Epithelial cell of esophagus (primary cell): ENCODE data around the gene BICDL2.

Source experiments
- DNase-seq: peaks from one replicate; pipeline ENCODE4 v3.0.0; 2010; ENCODE audit warnings: low read depth
- H3K4me3 ChIP-seq: 2 replicates; pipeline ENCODE4 v1.5.1; 2011; ENCODE audit warnings: mild to moderate bottlenecking, low read length, control low read depth
- TF ChIP-seq, protein P1 (sequence below): IDR thresholded peaks from 2 replicates; pipeline ENCODE4 v1.5.1; 2011; ENCODE audit warnings: low read depth, mild to moderate bottlenecking, low read length, control low read depth, inconsistent platforms; ENCODE audit not compliant: insufficient read depth; ENCODE audit errors: missing control alignments

BICDL2 gene

DNA sequence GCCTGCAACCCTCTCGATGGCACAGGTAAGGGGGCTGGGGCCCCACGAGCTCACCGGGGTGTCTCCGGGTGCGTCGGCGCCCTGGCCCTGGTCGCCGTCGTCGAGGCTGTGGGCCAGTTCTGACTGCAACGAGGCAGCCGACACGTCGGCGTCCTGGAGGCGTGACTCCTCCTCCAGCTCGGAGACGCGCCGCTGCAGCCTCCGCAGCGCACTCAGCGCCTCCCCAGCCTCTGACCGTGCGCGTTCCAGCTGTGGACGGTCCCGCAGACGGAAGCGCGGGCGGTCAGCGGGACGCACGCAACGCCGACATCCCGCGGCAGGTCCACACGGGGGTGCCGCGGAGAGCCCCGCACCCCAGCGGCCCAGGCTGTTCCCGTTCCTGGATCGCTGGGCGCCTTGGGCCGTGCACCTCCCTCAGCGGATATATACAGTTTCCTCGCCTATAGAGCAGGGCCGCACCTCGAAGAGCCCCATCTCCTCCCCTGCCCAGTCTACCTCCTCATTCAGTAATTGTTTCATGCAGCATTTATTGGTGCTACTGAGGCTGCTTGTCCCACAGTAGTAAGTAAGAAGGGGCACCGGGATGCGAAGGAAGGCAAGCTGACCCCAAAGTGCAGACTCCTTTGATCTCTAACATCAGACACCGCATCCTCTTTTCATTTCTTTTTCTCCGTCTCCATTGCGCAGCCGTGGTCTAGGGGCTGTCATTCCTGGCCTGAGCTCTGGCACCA, 7.1 kb downstream of the BICDL2 start:
- peak; percentile 60 for DNase-seq
- TF ChIP-seq, protein P1, sequence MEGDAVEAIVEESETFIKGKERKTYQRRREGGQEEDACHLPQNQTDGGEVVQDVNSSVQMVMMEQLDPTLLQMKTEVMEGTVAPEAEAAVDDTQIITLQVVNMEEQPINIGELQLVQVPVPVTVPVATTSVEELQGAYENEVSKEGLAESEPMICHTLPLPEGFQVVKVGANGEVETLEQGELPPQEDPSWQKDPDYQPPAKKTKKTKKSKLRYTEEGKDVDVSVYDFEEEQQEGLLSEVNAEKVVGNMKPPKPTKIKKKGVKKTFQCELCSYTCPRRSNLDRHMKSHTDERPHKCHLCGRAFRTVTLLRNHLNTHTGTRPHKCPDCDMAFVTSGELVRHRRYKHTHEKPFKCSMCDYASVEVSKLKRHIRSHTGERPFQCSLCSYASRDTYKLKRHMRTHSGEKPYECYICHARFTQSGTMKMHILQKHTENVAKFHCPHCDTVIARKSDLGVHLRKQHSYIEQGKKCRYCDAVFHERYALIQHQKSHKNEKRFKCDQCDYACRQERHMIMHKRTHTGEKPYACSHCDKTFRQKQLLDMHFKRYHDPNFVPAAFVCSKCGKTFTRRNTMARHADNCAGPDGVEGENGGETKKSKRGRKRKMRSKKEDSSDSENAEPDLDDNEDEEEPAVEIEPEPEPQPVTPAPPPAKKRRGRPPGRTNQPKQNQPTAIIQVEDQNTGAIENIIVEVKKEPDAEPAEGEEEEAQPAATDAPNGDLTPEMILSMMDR = no peak
- H3K4me3 ChIP-seq = no peak overlapping the region

DNA sequence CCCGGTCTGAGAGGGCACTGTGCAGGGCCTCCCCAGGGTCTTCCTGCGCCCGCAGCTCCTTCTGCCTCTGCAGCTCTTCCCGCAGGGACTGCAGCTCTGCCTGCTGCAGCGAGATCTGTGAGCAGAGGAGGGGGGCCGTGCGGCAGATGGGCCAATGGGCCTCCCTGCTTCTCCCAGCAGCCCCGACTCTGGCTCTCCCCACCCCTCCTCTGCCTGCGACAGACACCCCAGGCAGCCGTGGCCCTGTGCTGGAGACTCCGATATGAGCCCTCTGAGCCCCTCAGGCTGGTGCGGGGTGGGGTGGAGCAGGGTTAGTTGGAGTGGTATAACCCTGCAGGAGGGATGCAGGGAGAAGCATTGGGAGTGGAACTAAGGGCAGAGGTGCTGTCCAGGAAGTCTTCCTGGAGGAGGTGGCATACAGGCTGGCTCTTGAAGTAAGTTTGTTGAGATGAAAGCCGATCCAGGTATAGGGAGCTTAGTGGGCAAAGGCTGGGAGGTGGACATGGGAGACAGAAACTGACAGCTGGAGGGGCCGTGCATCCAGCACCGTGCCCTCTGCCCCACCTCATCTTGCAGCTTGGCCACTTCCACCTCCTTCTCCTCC, 7.9 kb downstream of the BICDL2 start:
- TF ChIP-seq, protein P1 = no peak
- H3K4me3 ChIP-seq = no peak overlapping the region
- DNase-seq = no peak

DNA sequence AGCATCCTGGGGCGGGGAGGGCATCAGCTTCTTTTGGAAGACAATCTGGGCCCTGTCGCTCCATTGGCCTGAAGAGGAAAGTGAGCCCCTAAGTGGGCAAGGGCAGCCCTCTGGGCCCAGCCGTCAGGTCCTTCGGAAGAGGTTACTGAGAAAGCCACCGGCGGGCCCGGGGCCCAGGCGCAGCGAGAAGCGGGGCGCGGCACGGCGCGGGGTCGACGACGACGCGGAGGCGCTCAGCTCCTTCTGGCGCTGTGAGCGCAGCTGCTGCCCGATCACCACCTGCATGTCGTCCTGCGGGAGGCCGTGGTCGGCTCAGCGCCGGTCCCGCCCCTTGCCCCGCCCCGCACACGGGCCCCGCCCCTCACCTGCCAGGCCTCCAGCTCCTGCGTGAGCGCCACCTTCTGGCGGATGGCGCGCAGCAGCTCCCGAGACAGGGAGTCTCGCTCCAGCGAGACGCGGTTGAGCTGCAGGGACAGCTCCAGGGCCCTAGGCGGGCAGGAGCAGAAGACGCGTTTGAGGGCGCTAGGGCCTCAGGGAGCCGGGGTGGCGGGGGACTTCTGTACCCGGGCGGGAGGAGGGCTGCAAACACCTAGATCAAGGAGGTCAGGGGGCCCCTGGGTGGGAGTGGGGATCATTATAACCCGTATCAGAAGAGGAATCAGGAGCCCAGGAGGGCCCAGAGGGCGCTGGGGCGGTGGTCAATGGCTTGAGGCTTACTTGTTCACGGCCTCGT, 8.6 kb downstream of the BICDL2 start:
- TF ChIP-seq, protein P1 = peak; percentile 75
- no peak overlapping the region for H3K4me3 ChIP-seq
- DNase-seq = peak; percentile 91

DNA sequence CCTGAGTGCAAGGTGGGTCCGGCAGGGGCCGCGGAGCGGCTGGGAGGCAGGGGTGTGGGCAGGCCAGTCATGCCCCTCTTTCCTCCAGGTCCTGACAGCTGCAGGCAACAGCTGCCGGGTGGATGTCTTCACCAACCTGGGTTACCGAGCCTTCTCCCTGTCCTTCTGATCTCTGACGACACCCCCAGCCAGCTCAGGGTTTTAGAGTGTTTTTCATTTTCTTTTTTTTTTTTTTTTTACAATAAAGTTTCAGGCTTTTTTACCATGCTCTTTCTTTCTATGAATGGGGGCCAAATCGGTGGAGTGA, 9.3 kb downstream of the BICDL2 start:
- no peak for DNase-seq
- no peak overlapping the region for H3K4me3 ChIP-seq
- TF ChIP-seq, protein P1 = no peak

DNA sequence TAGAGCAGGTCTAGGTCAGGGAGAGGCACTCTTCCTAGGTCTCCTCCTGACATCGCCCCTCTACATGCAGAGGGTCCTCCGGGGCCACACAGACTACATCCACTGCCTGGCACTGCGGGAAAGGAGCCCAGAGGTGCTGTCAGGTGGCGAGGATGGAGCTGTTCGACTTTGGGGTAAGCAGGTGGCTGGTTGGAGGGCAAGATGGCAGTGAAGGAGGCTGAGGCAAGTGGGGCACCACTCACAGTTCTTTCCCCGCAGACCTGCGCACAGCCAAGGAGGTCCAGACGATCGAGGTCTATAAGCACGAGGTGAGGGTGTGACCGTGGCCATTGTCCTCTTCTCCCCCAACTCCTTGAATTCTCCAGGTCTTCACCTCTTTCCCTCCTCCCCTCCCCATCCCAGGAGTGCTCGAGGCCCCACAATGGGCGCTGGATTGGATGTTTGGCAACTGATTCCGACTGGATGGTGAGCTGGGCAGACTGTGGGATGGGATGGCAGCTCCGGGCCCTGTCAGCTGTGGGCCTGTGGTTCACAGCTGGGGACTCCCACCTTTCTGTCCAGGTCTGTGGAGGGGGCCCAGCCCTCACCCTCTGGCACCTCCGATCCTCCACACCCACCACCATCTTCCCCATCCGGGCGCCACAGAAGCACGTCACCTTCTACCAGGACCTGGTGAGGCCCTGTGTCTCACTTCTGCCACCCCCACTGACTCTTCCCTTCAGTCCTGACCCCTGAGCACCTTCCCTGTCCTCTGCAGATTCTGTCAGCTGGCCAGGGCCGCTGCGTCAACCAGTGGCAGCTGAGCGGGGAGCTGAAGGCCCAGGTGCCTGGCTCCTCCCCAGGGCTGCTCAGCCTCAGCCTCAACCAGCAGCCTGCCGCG, 9.9 kb downstream of the BICDL2 start:
- DNase-seq = no peak
- TF ChIP-seq, protein P1 = no peak
- no peak overlapping the region for H3K4me3 ChIP-seq

DNA sequence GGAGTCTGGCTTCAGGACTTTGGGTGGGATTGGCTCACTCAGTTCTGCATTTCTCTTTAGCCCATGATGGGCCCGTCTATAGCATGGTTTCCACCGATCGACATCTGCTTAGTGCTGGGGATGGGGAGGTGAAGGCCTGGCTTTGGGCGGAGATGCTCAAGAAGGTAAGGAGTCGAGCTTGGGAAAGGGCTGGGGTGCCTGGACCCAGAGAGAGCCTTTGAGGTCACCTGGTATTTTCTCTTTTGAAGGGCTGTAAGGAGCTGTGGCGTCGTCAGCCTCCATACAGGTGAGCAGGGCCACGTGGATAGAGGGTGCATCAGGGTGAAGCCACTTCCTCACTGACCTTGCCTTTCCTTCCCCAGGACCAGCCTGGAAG, 10.8 kb downstream of the BICDL2 start:
- TF ChIP-seq, protein P1 = no peak
- H3K4me3 ChIP-seq = no peak overlapping the region

More for the DNA sequence above, 10.8 kb downstream of the BICDL2 start:
- no peak for DNase-seq
